NCI-H82 (cell line): ENCODE measurements around the gene CALML5.

ENCODE experiments used
- DNase-seq: peaks from one replicate; lab custom pipeline; 2025; lab: John Stamatoyannopoulos, UW

CALML5 gene

GRCh38 chr10:5499493-5500140 is at the start of gene CALML5:
TSS of gene CALML5 (minus strand) at chr10:5499570. CDS start at chr10:5499438, 132 bp downstream.
- DNase-seq, result no peak

- DNase-seq, result no peak
These were observed 48.7 kb upstream of the CALML5 start for GRCh38 chr10:5547931-5548660.

GRCh38 chr10:5547681-5547930 is 48.2 kb upstream of the CALML5 start:
- no peak for DNase-seq

GRCh38 chr10:5546891-5547680 is 47.7 kb upstream of the CALML5 start:
- no peak for DNase-seq

- DNase-seq, result no peak
These were observed 46.7 kb upstream of the CALML5 start for GRCh38 chr10:5545778-5546710.

GRCh38 chr10:5545426-5545777 is 46.0 kb upstream of the CALML5 start:
- DNase-seq, result no peak

- DNase-seq, result no peak
These were observed 45.6 kb upstream of the CALML5 start for GRCh38 chr10:5545011-5545410.

GRCh38 chr10:5544216-5544805 is 44.9 kb upstream of the CALML5 start:
- no peak for DNase-seq

- no peak for DNase-seq
These were observed 44.3 kb upstream of the CALML5 start for GRCh38 chr10:5543623-5544022.

GRCh38 chr10:5542100-5542499 is 42.7 kb upstream of the CALML5 start:
- DNase-seq, result no peak

- no peak for DNase-seq
These were observed 41.5 kb upstream of the CALML5 start for GRCh38 chr10:5540891-5541290.

- no peak for DNase-seq
These were observed 40.7 kb upstream of the CALML5 start for GRCh38 chr10:5540080-5540479.

GRCh38 chr10:5538892-5539651 is 39.7 kb upstream of the CALML5 start:
- no peak for DNase-seq

- DNase-seq, result no peak
These were observed 39.1 kb upstream of the CALML5 start for GRCh38 chr10:5538446-5538845.

- DNase-seq, result no peak
These were observed 38.3 kb upstream of the CALML5 start for GRCh38 chr10:5537684-5538083.

- no peak for DNase-seq
These were observed 37.2 kb upstream of the CALML5 start for GRCh38 chr10:5536486-5537081.

- DNase-seq, result no peak
These were observed 35.8 kb upstream of the CALML5 start for GRCh38 chr10:5534880-5535856.

GRCh38 chr10:5534051-5534821 is 34.9 kb upstream of the CALML5 start:
- DNase-seq, result no peak
